Hepatocyte (in vitro differentiated cells): ENCODE results near the gene HHAT. TPM values are rescaled to one million over a fixed set of nuclear protein-coding genes. Genes with fewer than 3 reads are reported as not detected.

Experiments
- DNase-seq: peaks from one replicate; pipeline ENCODE4 v3.0.0-alpha.2; 2016; ENCODE audit warnings: low spot score
- H2AFZ ChIP-seq: fragments of 200-600 bp; sonication (generic); 2 replicates; pipeline ENCODE4 v1.6.0; 2016; ENCODE audit warnings: antibody characterized with exemption, mild to moderate bottlenecking
- H3K27ac ChIP-seq: fragments of 200-600 bp; sonication (generic); 2 replicates; pipeline ENCODE4 v1.5.1; 2016; ENCODE audit warnings: mild to moderate bottlenecking
- H3K27me3 ChIP-seq: fragments of 200-600 bp; sonication (generic); 2 replicates; pipeline ENCODE4 v1.6.1; 2016
- H3K36me3 ChIP-seq: fragments of 200-600 bp; sonication (generic); replicated peaks from 2 replicates; pipeline ENCODE4 v1.5.1; 2016; ENCODE audit warnings: low read depth; ENCODE audit not compliant: insufficient read depth
- H3K4me1 ChIP-seq: fragments of 200-600 bp; sonication (generic); 2 replicates; pipeline ENCODE4 v1.5.1; 2016; ENCODE audit warnings: mild to moderate bottlenecking, moderate library complexity; ENCODE audit not compliant: insufficient read depth
- H3K4me2 ChIP-seq: fragments of 200-600 bp; sonication (generic); 2 replicates; pipeline ENCODE4 v1.6.0; 2016
- H3K4me3 ChIP-seq: fragments of 200-600 bp; sonication (generic); 2 replicates; pipeline ENCODE4 v1.5.1; 2016; ENCODE audit warnings: mild to moderate bottlenecking
- H3K79me2 ChIP-seq: fragments of 200-600 bp; sonication (generic); 2 replicates; pipeline ENCODE4 v1.6.0; 2017; ENCODE audit warnings: mild to moderate bottlenecking
- H3K9me2 ChIP-seq: fragments of 200-600 bp; sonication (generic); replicated peaks from 2 replicates; pipeline ENCODE4 v1.6.0; 2017; ENCODE audit warnings: mild to moderate bottlenecking; ENCODE audit not compliant: insufficient read depth
- H3K9me3 ChIP-seq: fragments of 200-600 bp; sonication (generic); 2 replicates; pipeline ENCODE4 v1.5.1; 2016; ENCODE audit warnings: low read depth, mild to moderate bottlenecking
- H4K20me1 ChIP-seq: fragments of 200-600 bp; sonication (generic); 2 replicates; pipeline ENCODE4 v1.6.0; 2016; ENCODE audit warnings: mild to moderate bottlenecking; ENCODE audit not compliant: insufficient read depth, poor library complexity, severe bottlenecking
- CTCF ChIP-seq: fragments of 200-600 bp; sonication (generic); IDR thresholded peaks from 2 replicates; pipeline ENCODE4 v1.5.1; 2016; ENCODE audit warnings: antibody characterized with exemption, mild to moderate bottlenecking; ENCODE audit not compliant: poor library complexity
- EZH2 ChIP-seq: fragments of 200-600 bp; sonication (generic); IDR thresholded peaks from 2 replicates; pipeline ENCODE4 v1.6.1; 2016; ENCODE audit warnings: antibody characterized with exemption, mild to moderate bottlenecking, borderline replicate concordance
- EZH2phosphoT487 ChIP-seq: fragments of 200-600 bp; sonication (generic); IDR thresholded peaks from one replicate; pipeline ENCODE4 v1.6.1; 2018; ENCODE audit warnings: antibody characterized with exemption, mild to moderate bottlenecking, low read depth, moderate library complexity; ENCODE audit not compliant: unreplicated experiment, severe bottlenecking
- WGBS: methylation state at CpG from one replicate; pipeline ENCODE4 v1.1.6; 2016; ENCODE audit warnings: low lambda C conversion rate; ENCODE audit errors: missing lambda C conversion rate; 5-methylcytosine and 5-hydroxymethylcytosine counted together
- polyA plus RNA-seq: library from polyadenylated mRNA; unstranded; fragments of >200 nt; fragmentation: Nextera tagmentation; extraction: Ambion mirVana; gene quantifications from 2 replicates; pipeline ENCODE4 v1.2.1, GENCODE V29; 2016
- total RNA-seq: library from RNA; depleted of rRNA; stranded (reverse); fragments of >200 nt; gene quantifications from 2 replicates; pipeline ENCODE4 v1.2.3, GENCODE V29; 2014

The HHAT gene
- total and polyA plus RNA-seq, 2 experiments from 2014 or later: 5.3 to 6.3 TPM

GRCh38 chr1:210676539-210676938 lies 347.8 kb downstream of the HHAT start:
- no peak overlapping the region for H2AFZ ChIP-seq
- H3K9me2 ChIP-seq: no peaks in the 10 kb centered on the region
- H3K4me3 ChIP-seq: no peak overlapping the region
- no peak for DNase-seq
- H4K20me1 ChIP-seq: no peaks in the 10 kb centered on the region
- peaks cover 2% of the 10 kb centered on the region for H3K27me3 ChIP-seq
- no peaks in the 10 kb centered on the region for H3K9me3 ChIP-seq
- H3K4me1 ChIP-seq: no peaks in the 10 kb centered on the region
- TF ChIP-seq EZH2phosphoT487: no peak
- no peak for TF ChIP-seq EZH2
- TF ChIP-seq CTCF: no peak
- no peaks in the 10 kb centered on the region for H3K79me2 ChIP-seq
- no peak overlapping the region for H3K4me2 ChIP-seq
- H3K36me3 ChIP-seq: no peaks in the 10 kb centered on the region
- 83% methylated on average over 3 of the region's 3 CpGs for WGBS
- no peak overlapping the region for H3K27ac ChIP-seq

GRCh38 chr1:210677533-210677932 lies 348.8 kb downstream of the HHAT start:
- Histone ChIP-seq H3K4me3 (no peak overlapping the region), H3K27ac (no peak overlapping the region), H3K27me3 (peaks cover 2% of the 10 kb centered on the region), H2AFZ (no peak overlapping the region), H3K4me1 (no peaks in the 10 kb centered on the region), H3K9me3 (no peaks in the 10 kb centered on the region), H3K4me2 (no peak overlapping the region), H3K9me2 (no peaks in the 10 kb centered on the region), H4K20me1 (no peaks in the 10 kb centered on the region), H3K79me2 (no peaks in the 10 kb centered on the region), H3K36me3 (no peaks in the 10 kb centered on the region)
- TF ChIP-seq CTCF: no peak
- TF ChIP-seq EZH2phosphoT487: no peak
- TF ChIP-seq EZH2: no peak
- 95% methylated on average over 4 of the region's 4 CpGs for WGBS
- DNase-seq: no peak

- Histone ChIP-seq H3K36me3 (no peaks in the 10 kb centered on the region), H2AFZ (no peak overlapping the region), H4K20me1 (no peaks in the 10 kb centered on the region), H3K4me1 (no peaks in the 10 kb centered on the region), H3K4me3 (no peak overlapping the region), H3K79me2 (no peaks in the 10 kb centered on the region), H3K27ac (no peak overlapping the region), H3K27me3 (peaks cover 2% of the 10 kb centered on the region), H3K9me3 (no peaks in the 10 kb centered on the region), H3K9me2 (no peaks in the 10 kb centered on the region), H3K4me2 (no peak overlapping the region)
- TF ChIP-seq EZH2 (no peak), CTCF (no peak), EZH2phosphoT487 (no peak)
- DNase-seq: no peak
- WGBS: 96% methylated on average over 3 of the region's 3 CpGs
Observed at GRCh38 chr1:210678306-210678705, 349.6 kb downstream of the HHAT start.

GRCh38 chr1:210681158-210681557 lies 352.5 kb downstream of the HHAT start:
- Histone ChIP-seq H3K9me2 (no peaks in the 10 kb centered on the region), H3K27ac (no peak overlapping the region), H4K20me1 (no peaks in the 10 kb centered on the region), H3K36me3 (no peaks in the 10 kb centered on the region), H3K9me3 (no peaks in the 10 kb centered on the region), H3K27me3 (peaks cover 2% of the 10 kb centered on the region), H3K4me2 (no peak overlapping the region), H2AFZ (no peak overlapping the region), H3K79me2 (no peaks in the 10 kb centered on the region), H3K4me1 (no peaks in the 10 kb centered on the region), H3K4me3 (no peak overlapping the region)
- no peak for DNase-seq
- WGBS: 97% methylated on average over 7 of the region's 7 CpGs
- TF ChIP-seq EZH2phosphoT487 (no peak), CTCF (no peak), EZH2 (no peak)
